Suprapubic skin (tissue), 4 donors: Measurements from ENCODE around the gene RFK. TPM values are rescaled to one million over a fixed set of nuclear protein-coding genes. Genes with fewer than 3 reads are reported as not detected.

Source experiments
- DNase-seq, 2 donors: peaks; one replicate each; pipeline ENCODE4 v3.0.0-alpha.2; 2019; ENCODE audit warnings: low spot score in 2 of 2
- H3K27ac ChIP-seq: fragments of 200-600 bp; sonication (generic); one replicate; pipeline ENCODE4 v1.5.1; 2019
- H3K27me3 ChIP-seq: fragments of 200-600 bp; sonication (generic); one replicate; pipeline ENCODE4 v1.5.1; 2019
- H3K36me3 ChIP-seq: fragments of 200-600 bp; sonication (generic); one replicate; pipeline ENCODE4 v1.5.1; 2019
- H3K4me1 ChIP-seq: fragments of 200-600 bp; sonication (generic); one replicate; pipeline ENCODE4 v1.5.1; 2019
- H3K4me3 ChIP-seq: fragments of 200-600 bp; sonication (generic); one replicate; pipeline ENCODE4 v1.5.1; 2019; ENCODE audit warnings: mild to moderate bottlenecking
- H3K9me3 ChIP-seq: fragments of 200-600 bp; sonication (generic); one replicate; pipeline ENCODE4 v1.5.1; 2019
- EP300 ChIP-seq: sonication (generic); formaldehyde crosslinking; IDR thresholded peaks from one replicate; pipeline ENCODE4 v1.6.1; 2017; ENCODE audit warnings: antibody characterized with exemption
- POLR2A ChIP-seq, 2 donors: fragments of 450-650 bp; IDR thresholded peaks; one replicate each; pipeline ENCODE4 v1.6.1; 2017; ENCODE audit warnings: antibody characterized with exemption in 2 of 2, mild to moderate bottlenecking in 2 of 2, moderate library complexity in 2 of 2
- POLR2AphosphoS5 ChIP-seq, 3 donors: sonication (generic); formaldehyde crosslinking; IDR thresholded peaks; one replicate each; pipeline ENCODE4 v1.6.1; 2017; ENCODE audit warnings: antibody characterized with exemption in 3 of 3
- WGBS: methylation state at CpG from one replicate; pipeline ENCODE4 v1.1.5; 2018; 5-methylcytosine and 5-hydroxymethylcytosine counted together
- total RNA-seq, 4 donors: library from RNA; depleted of rRNA; stranded (reverse); fragments of >200 nt; gene quantifications; one replicate each; pipeline ENCODE4 v1.1.0, GENCODE V29; 2016
- TF ChIP-seq, protein P1 (sequence below), 2 donors: fragments of 200-600 bp in 1 of 2; fragments of 450-650 bp in 1 of 2; sonication (generic) in 1 of 2; IDR thresholded peaks; one replicate each; pipeline ENCODE4 v1.5.1; 2016 to 2019; ENCODE audit warnings: antibody characterized with exemption in 2 of 2, mild to moderate bottlenecking in 1 of 2, moderate library complexity in 1 of 2

RFK gene
- total RNA-seq, 4 donors from 2014 or later: 6.3 to 14.4 (median 10.5) TPM

DNA sequence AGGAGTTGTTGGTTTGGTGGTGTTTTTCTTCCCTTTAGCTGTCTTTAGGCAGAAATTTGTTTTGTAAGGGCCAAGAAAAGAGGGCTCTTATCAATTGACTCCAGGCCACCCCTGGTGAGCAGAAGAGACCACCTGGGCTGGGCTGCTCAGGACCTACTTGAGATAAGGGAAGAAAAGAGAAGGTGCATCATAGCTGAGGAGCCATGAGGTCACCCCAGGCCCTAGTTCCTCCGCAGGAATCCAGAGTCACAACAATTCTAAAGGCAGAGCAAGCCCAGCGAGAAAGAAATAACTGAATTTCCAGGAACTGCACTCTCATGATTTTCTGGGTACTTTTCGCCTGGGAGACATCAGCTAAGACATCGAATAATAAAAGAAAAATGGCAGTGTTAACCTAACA lies 34.9 kb downstream of the RFK start:
- TF ChIP-seq, protein P1, sequence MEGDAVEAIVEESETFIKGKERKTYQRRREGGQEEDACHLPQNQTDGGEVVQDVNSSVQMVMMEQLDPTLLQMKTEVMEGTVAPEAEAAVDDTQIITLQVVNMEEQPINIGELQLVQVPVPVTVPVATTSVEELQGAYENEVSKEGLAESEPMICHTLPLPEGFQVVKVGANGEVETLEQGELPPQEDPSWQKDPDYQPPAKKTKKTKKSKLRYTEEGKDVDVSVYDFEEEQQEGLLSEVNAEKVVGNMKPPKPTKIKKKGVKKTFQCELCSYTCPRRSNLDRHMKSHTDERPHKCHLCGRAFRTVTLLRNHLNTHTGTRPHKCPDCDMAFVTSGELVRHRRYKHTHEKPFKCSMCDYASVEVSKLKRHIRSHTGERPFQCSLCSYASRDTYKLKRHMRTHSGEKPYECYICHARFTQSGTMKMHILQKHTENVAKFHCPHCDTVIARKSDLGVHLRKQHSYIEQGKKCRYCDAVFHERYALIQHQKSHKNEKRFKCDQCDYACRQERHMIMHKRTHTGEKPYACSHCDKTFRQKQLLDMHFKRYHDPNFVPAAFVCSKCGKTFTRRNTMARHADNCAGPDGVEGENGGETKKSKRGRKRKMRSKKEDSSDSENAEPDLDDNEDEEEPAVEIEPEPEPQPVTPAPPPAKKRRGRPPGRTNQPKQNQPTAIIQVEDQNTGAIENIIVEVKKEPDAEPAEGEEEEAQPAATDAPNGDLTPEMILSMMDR (IDR thresholded peaks at IDR 0.05): no peak
- no peak for TF ChIP-seq POLR2AphosphoS5 (IDR thresholded peaks at IDR 0.05)
- no peak for TF ChIP-seq EP300
- TF ChIP-seq POLR2A (IDR thresholded peaks at IDR 0.05): no peak
- Histone ChIP-seq H3K4me1 (no peaks in the 10 kb centered on the region), H3K36me3 (no peaks in the 10 kb centered on the region), H3K4me3 (no peak overlapping the region), H3K27ac (no peak overlapping the region), H3K9me3 (no peaks in the 10 kb centered on the region), H3K27me3 (no peaks in the 10 kb centered on the region)
- WGBS: 79% methylated on average over 4 of the region's 4 CpGs
- no peak for DNase-seq

- Histone ChIP-seq H3K4me3 (no peak overlapping the region), H3K27ac (no peak overlapping the region), H3K4me1 (no peaks in the 10 kb centered on the region), H3K9me3 (no peaks in the 10 kb centered on the region), H3K36me3 (no peaks in the 10 kb centered on the region), H3K27me3 (no peaks in the 10 kb centered on the region)
- no peak for DNase-seq
- 97% methylated on average over 10 of the region's 10 CpGs for WGBS
- TF ChIP-seq, protein P1 (IDR thresholded peaks at IDR 0.05): no peak
- no peak for TF ChIP-seq POLR2AphosphoS5 (IDR thresholded peaks at IDR 0.05)
- no peak for TF ChIP-seq POLR2A (IDR thresholded peaks at IDR 0.05)
These were observed 35.5 kb downstream of the RFK start for GRCh38 chr9:76358628-76359280.

- Histone ChIP-seq H3K4me3 (no peak overlapping the region), H3K27me3 (no peaks in the 10 kb centered on the region), H3K36me3 (no peaks in the 10 kb centered on the region), H3K27ac (no peak overlapping the region), H3K4me1 (no peaks in the 10 kb centered on the region), H3K9me3 (no peaks in the 10 kb centered on the region)
- DNase-seq: no peak
- WGBS: 91% methylated on average over 1 of the region's 1 CpG
- no peak for TF ChIP-seq POLR2A (IDR thresholded peaks at IDR 0.05)
- no peak for TF ChIP-seq POLR2AphosphoS5 (IDR thresholded peaks at IDR 0.05)
- TF ChIP-seq, protein P1 (IDR thresholded peaks at IDR 0.05): no peak
These were observed 36.7 kb downstream of the RFK start for GRCh38 chr9:76357555-76357954.

- WGBS: 77% methylated on average over 6 of the region's 6 CpGs
- Histone ChIP-seq H3K4me3 (no peak overlapping the region), H3K27me3 (no peaks in the 10 kb centered on the region), H3K9me3 (no peaks in the 10 kb centered on the region), H3K27ac (no peak overlapping the region), H3K36me3 (no peaks in the 10 kb centered on the region), H3K4me1 (no peaks in the 10 kb centered on the region)
- DNase-seq: no peak
- TF ChIP-seq POLR2AphosphoS5 (IDR thresholded peaks at IDR 0.05) (no peak), POLR2A (IDR thresholded peaks at IDR 0.05) (no peak), EP300 (no peak)
- TF ChIP-seq, protein P1 (IDR thresholded peaks at IDR 0.05): no peak
These were observed 38.3 kb downstream of the RFK start for GRCh38 chr9:76355886-76356285.

DNA sequence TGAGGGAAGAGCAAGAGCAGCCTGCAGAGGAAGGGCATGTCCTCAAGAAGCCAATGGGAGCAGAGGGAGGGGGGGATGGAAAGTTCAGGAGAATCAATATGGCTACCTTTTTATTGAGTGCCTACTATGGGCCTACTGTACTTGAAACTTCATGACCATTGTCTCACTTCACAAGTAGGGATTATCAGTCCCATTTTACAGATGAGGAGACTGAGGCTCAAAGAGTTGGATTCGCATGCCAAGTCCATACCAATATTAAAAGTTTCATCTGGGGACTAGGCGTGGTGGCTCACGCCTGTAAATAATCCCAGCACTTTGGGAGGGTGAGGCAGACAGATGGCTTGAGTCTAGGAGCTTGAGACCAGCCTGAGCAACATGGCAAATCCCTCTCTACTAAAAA lies 40.0 kb downstream of the RFK start:
- Histone ChIP-seq H3K27me3 (no peaks in the 10 kb centered on the region), H3K9me3 (no peaks in the 10 kb centered on the region), H3K4me1 (no peaks in the 10 kb centered on the region), H3K4me3 (no peak overlapping the region), H3K27ac (no peak overlapping the region), H3K36me3 (no peaks in the 10 kb centered on the region)
- TF ChIP-seq, protein P1 (IDR thresholded peaks at IDR 0.05): no peak
- TF ChIP-seq POLR2A (IDR thresholded peaks at IDR 0.05): no peak
- TF ChIP-seq EP300: no peak
- no peak for TF ChIP-seq POLR2AphosphoS5 (IDR thresholded peaks at IDR 0.05)
- DNase-seq: no peak
- 100% methylated on average over 3 of the region's 3 CpGs for WGBS
